ENCODE measurements around the gene FGA. TPM values are rescaled to one million over a fixed set of nuclear protein-coding genes. Genes with fewer than 3 reads are reported as not detected.
A peak's percentile ranks its signal among the peaks of the same experiment; 100 is the strongest.

Gene FGA
- polyA plus RNA-seq, 1 of the 3 experiments (the other 2 are of a cell fraction), result not detected

DNA sequence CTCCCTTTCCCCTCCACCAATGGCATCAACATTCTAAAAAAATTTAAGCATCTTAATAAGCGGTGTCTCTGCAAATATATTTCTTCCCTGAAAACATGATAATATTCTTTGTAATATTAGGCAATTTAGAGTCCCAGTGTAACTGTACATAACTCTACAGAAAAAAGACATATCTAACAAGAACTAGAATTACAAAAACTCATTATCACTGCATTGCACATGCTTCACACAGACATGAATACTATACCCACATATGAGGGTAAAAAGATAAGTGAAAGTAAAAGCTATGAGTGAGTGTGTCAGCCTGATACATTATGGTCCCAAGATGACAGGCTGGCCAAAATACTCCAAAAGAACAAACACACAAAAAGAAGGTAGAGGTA is 30.1 kb downstream of the FGA start (continued):
- no peak for TF ChIP-seq RCOR1 (IDR thresholded peaks at IDR 0.05; ENCODE audit: low read length)
- no peak for TF ChIP-seq FOXM1 (IDR thresholded peaks at IDR 0.05; ENCODE audit: low read depth)
- TF ChIP-seq, protein P1, sequence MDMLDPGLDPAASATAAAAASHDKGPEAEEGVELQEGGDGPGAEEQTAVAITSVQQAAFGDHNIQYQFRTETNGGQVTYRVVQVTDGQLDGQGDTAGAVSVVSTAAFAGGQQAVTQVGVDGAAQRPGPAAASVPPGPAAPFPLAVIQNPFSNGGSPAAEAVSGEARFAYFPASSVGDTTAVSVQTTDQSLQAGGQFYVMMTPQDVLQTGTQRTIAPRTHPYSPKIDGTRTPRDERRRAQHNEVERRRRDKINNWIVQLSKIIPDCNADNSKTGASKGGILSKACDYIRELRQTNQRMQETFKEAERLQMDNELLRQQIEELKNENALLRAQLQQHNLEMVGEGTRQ (IDR thresholded peaks at IDR 0.05; ENCODE audit: borderline replicate concordance, low read depth, low read length), result no peak
- TF ChIP-seq NFIC (IDR thresholded peaks at IDR 0.05; ENCODE audit: borderline replicate concordance), result no peak
- TF ChIP-seq FOSL2 (IDR thresholded peaks at IDR 0.05; ENCODE audit: borderline replicate concordance, low read depth), result no peak

DNA sequence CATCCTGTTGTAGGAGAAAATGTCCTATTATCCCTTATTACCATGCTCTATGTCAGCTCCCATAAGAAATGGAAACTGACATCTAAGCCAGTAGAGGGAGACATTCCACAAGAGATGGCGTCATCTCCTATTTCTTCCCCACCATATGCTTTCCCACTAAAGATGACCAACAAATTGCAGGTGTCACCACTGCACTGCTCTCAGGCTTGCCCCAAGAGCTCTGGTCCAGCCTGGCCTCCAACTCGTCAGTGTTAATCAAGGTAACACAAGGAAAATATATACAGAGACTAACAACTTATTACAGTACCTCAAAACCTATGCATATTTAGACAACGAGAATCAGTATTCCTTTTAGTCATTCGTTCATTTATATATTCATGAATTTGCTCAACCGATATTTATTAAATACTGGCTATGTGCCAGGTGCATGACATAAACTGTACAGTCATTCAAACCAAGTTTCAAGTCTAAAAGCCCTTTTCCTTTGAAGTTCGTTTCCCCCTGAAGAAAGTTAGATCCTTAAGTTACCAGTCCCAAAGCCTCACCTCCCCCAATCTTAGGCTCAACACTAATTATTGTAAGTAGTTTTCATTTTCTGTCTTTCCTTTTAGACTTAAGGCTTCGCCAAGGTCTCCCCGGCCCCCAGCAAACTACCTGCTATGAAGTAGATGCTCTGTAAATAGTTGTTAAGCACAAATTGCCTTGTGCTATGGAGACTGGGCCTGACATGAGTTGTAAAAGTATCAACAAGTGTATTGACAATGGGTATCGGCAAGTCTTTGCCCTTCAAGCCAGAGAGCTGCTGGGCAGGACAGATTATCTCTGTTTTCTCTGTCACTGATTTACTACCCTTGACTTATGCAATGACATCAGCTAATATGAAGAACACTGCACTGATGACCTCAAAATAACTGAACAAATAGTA is 30.8 kb downstream of the FGA start:
- DNase-seq, result peak; percentile 23
- no peak overlapping the region for H3K9ac ChIP-seq
- H3K79me2 ChIP-seq (ENCODE audit: insufficient read depth), result no peaks in the 10 kb centered on the region
- no peaks in the 10 kb centered on the region for H3F3A ChIP-seq (replicated peaks; ENCODE audit: insufficient read depth)
- no peaks in the 10 kb centered on the region for H3K9me3 ChIP-seq
- ChIA-PET CTCF (interaction anchor here (0.5 to 4.1 kb wide), 24 partner anchors 10 to 237 kb away, joined by 3 to 51 read pairs (median 4); partner anchors contain the start of genes FGG and PLRG1), POLR2A (no interaction called here)
- H2AFZ ChIP-seq (ENCODE audit: low read depth), result no peak overlapping the region
- TF ChIP-seq, protein P2, sequence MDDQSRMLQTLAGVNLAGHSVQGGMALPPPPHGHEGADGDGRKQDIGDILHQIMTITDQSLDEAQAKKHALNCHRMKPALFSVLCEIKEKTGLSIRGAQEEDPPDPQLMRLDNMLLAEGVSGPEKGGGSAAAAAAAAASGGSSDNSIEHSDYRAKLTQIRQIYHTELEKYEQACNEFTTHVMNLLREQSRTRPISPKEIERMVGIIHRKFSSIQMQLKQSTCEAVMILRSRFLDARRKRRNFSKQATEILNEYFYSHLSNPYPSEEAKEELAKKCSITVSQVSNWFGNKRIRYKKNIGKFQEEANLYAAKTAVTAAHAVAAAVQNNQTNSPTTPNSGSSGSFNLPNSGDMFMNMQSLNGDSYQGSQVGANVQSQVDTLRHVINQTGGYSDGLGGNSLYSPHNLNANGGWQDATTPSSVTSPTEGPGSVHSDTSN (IDR thresholded peaks at IDR 0.05), result no peak
- TF ChIP-seq RAD21 (IDR thresholded peaks at IDR 0.05; ENCODE audit: low read length) (peak; percentile 76), YY1 (IDR thresholded peaks at IDR 0.05; ENCODE audit: low read depth) (peak; percentile 19; the same call in 1 of the 2 replicates), SMC3 (IDR thresholded peaks at IDR 0.05; ENCODE audit: low read depth, low read length) (0 out of 2 replicates have a peak, but pooled peaks have one; percentile 23)
- TF ChIP-seq, protein P3, sequence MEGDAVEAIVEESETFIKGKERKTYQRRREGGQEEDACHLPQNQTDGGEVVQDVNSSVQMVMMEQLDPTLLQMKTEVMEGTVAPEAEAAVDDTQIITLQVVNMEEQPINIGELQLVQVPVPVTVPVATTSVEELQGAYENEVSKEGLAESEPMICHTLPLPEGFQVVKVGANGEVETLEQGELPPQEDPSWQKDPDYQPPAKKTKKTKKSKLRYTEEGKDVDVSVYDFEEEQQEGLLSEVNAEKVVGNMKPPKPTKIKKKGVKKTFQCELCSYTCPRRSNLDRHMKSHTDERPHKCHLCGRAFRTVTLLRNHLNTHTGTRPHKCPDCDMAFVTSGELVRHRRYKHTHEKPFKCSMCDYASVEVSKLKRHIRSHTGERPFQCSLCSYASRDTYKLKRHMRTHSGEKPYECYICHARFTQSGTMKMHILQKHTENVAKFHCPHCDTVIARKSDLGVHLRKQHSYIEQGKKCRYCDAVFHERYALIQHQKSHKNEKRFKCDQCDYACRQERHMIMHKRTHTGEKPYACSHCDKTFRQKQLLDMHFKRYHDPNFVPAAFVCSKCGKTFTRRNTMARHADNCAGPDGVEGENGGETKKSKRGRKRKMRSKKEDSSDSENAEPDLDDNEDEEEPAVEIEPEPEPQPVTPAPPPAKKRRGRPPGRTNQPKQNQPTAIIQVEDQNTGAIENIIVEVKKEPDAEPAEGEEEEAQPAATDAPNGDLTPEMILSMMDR (IDR thresholded peaks at IDR 0.05), result peak; percentile 74
- H3K27ac ChIP-seq (ENCODE audit: low read depth in 2 of 2, low read length in 1 of 2), result no peak overlapping the region
- no peaks in the 10 kb centered on the region for H3K9me2 ChIP-seq
- 21% methylated on average over 9 of the region's 9 CpGs for WGBS (ENCODE audit: low lambda C conversion rate)
- H3K4me3 ChIP-seq (ENCODE audit: low read depth in 2 of 2, low read length in 1 of 2), result no peak overlapping the region
- H3K4me2 ChIP-seq, result no peak overlapping the region
- peaks cover 5% of the 10 kb centered on the region; the same call in 1 of the 2 replicates for H3K27me3 ChIP-seq (ENCODE audit: insufficient read depth)
- no peaks in the 10 kb centered on the region for H3K36me3 ChIP-seq (replicated peaks in 1 of 2; ENCODE audit: control insufficient read depth in 1 of 2, insufficient read depth in 2 of 2, low read length in 1 of 2)
- no peaks in the 10 kb centered on the region for H3K4me1 ChIP-seq (ENCODE audit: control insufficient read depth in 1 of 2, insufficient read depth in 2 of 2, low read depth in 1 of 2, low read length in 1 of 2)
- no peaks in the 10 kb centered on the region for H4K20me1 ChIP-seq (ENCODE audit: insufficient read depth)
